Activated CD4-positive, alpha-beta T cell treated with anti-CD3 and anti-CD28 coated beads for 48 hours (primary cell): Measurements from ENCODE around the gene NUDT13.

ENCODE experiments used
- DNase-seq: peaks from one replicate; pipeline ENCODE4 v3.0.0-alpha.2; 2020

Gene NUDT13

DNA sequence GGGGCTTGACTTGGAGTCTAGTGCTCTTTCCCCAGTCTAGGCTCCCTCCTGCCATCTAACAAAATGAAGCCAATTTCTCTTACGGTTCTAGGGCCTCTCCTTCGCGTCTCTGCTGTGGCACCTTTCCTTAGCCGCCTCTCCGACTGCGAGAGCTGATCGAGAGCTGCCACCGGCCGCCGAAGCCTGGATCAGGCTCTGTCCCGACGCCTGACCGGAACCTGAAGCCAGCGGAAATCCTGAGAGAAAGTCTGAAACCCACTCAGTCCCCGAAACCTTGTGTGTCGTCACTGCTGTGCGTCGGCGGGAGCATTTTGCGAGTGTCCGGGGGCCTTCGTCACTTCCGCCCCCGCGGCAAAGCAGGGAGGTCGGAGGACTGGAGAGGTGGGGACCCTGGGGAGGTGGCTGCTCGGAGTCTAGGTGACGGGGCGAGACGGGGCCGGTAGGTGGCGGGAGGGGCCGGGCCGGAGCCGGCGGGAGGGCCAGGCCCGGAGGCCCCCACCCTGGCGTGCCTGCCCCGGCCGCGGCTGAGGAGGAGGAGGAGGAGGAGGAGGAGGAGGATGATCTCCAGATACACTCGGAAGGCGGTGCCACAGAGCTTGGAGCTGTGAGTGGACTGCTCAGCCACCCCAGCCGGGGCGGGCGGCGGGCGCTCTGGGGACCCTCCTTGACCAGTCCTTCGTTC, 57.7 kb downstream of the NUDT13 start, which contains the start of the genes ECD and FAM149B1:
Gene ECD, minus strand, starts transcription at position 226 of the 682 bp plus-strand sequence. CDS start 4,071 bp downstream, outside the sequence.
Gene FAM149B1, plus strand, starts transcription at position 337 of the 682 bp plus-strand sequence. Its CDS starts 221 bp downstream, at position 558.
- peak; percentile 96 for DNase-seq

GRCh38 chr10:73168465-73168803, 58.2 kb downstream of the NUDT13 start:
- no peak for DNase-seq

- no peak for DNase-seq
Observed at GRCh38 chr10:73169320-73169719, 59.1 kb downstream of the NUDT13 start.

GRCh38 chr10:73172867-73173266, 62.6 kb downstream of the NUDT13 start:
- DNase-seq: no peak

DNA sequence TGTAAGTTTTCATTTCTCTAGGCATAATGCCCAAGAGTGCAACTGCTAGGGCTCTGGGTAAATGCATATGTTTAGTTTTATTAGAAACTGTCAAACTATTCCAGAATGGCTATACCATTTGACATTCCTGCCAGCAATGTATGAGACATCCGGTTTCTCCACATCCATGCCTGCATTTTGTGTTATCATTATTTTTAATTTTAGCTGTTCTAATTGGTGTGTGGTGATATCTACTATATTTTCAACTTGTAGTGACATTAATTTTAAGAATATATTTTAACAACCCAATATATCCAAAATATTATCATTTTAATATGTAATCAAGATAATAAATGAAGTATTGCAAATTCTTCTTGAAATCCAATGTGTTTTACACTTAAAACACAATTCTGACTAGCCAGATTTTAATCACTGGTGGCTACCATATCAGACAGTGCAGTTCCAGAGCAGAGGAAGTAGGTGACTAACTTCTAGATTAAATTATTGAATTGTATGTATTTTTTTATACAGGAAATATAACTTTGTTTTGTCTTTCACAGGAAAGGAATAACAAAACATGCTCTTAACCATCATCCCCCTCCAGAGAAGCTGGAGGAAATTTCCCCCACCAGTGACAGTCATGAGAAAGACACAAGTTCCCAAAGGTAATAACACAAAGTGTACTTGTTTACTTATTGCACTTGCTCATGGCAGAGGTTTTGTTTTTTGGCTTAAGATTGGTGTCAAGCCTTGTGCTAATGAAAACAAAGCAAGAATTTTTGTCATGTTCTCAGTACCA, 64.1 kb downstream of the NUDT13 start:
- DNase-seq: no peak
